AG09319 (cell line): Measurements from ENCODE around the gene SP2.

Source experiments
- DNase-seq: peaks from one replicate; pipeline ENCODE4 v3.0.0-alpha.2; 2010; ENCODE audit warnings: low read depth; ENCODE audit errors: extremely low read depth
- CTCF ChIP-seq: IDR thresholded peaks from 2 replicates; pipeline ENCODE4 v1.5.1; 2011; ENCODE audit warnings: low read depth, mild to moderate bottlenecking, inconsistent platforms, low read length, moderate library complexity

Gene SP2

GRCh38 chr17:47862621-47863440 lies 33.2 kb upstream of the SP2 start:
- peak; percentile 16 for DNase-seq
- no peak for TF ChIP-seq CTCF

GRCh38 chr17:47864791-47865216 lies 31.2 kb upstream of the SP2 start:
- no peak for DNase-seq
- no peak for TF ChIP-seq CTCF

- no peak for DNase-seq
- TF ChIP-seq CTCF: no peak
Observed at GRCh38 chr17:47866941-47867340, 29.1 kb upstream of the SP2 start.

- TF ChIP-seq CTCF: no peak
Observed at GRCh38 chr17:47867813-47868533, 28.1 kb upstream of the SP2 start.

GRCh38 chr17:47869114-47869513 lies 26.9 kb upstream of the SP2 start:
- DNase-seq: no peak
- no peak for TF ChIP-seq CTCF

More at GRCh38 chr17:47867813-47868533, 28.1 kb upstream of the SP2 start:
- no peak for DNase-seq

- DNase-seq: no peak
Observed at GRCh38 chr17:47870056-47870455, 26.0 kb upstream of the SP2 start.

More at GRCh38 chr17:47870056-47870455, 26.0 kb upstream of the SP2 start:
- no peak for TF ChIP-seq CTCF
